Loucy (cell line): ENCODE results near the gene NCOA7.
A peak's percentile ranks its signal among the peaks of the same experiment; 100 is the strongest.

Experiments used
- H2AFZ ChIP-seq: fragments of 200-600 bp; sonication (generic); 2 replicates; pipeline ENCODE4 v1.6.0; 2016; ENCODE audit warnings: antibody characterized with exemption, mild to moderate bottlenecking, low read length, moderate library complexity
- H3F3A ChIP-seq: fragments of 200-600 bp; 2 replicates; pipeline ENCODE4 v1.6.0; 2016; ENCODE audit warnings: antibody characterized with exemption, low read depth, mild to moderate bottlenecking
- H3K27me3 ChIP-seq: fragments of 200-600 bp; sonication (generic); 2 replicates; pipeline ENCODE4 v1.6.1; 2014; ENCODE audit warnings: low read length, mild to moderate bottlenecking; ENCODE audit not compliant: insufficient read depth, poor library complexity, severe bottlenecking
- H3K36me3 ChIP-seq: fragments of 200-600 bp; sonication (generic); 2 replicates; pipeline ENCODE4 v1.6.1; 2016; ENCODE audit warnings: low read length; ENCODE audit not compliant: insufficient read depth
- H3K4me1 ChIP-seq: fragments of 200-600 bp; sonication (generic); 2 replicates; pipeline ENCODE4 v1.5.1; 2014; ENCODE audit warnings: low read length, mild to moderate bottlenecking; ENCODE audit not compliant: insufficient read depth, poor library complexity, severe bottlenecking
- H3K4me2 ChIP-seq: fragments of 200-600 bp; sonication (generic); 2 replicates; pipeline ENCODE4 v1.6.0; 2014; ENCODE audit warnings: antibody characterized with exemption, low read length, low read depth, mild to moderate bottlenecking; ENCODE audit not compliant: poor library complexity, severe bottlenecking
- H3K4me3 ChIP-seq: fragments of 200-600 bp; sonication (generic); 2 replicates; pipeline ENCODE4 v1.5.1; 2014; ENCODE audit warnings: low read length, mild to moderate bottlenecking, mixed read lengths; ENCODE audit not compliant: poor library complexity, severe bottlenecking
- H3K79me2 ChIP-seq: fragments of 200-600 bp; sonication (generic); 2 replicates; pipeline ENCODE4 v1.6.1; 2014; ENCODE audit warnings: low read length; ENCODE audit not compliant: insufficient read depth
- H3K9ac ChIP-seq: fragments of 200-600 bp; sonication (generic); 2 replicates; pipeline ENCODE4 v1.6.0; 2014; ENCODE audit warnings: mild to moderate bottlenecking, low read depth, low read length, moderate library complexity; ENCODE audit not compliant: poor library complexity, severe bottlenecking
- H3K9me2 ChIP-seq: fragments of 200-600 bp; sonication (generic); replicated peaks from 2 replicates; pipeline ENCODE4 v1.6.1; 2016; ENCODE audit warnings: low read depth, low read length, mixed read lengths
- H3K9me3 ChIP-seq: fragments of 200-600 bp; sonication (generic); 2 replicates; pipeline ENCODE4 v1.6.1; 2014; ENCODE audit warnings: mild to moderate bottlenecking, antibody characterized with exemption, low read length, low read depth; ENCODE audit not compliant: insufficient read depth
- H4K20me1 ChIP-seq: fragments of 200-600 bp; sonication (generic); 2 replicates; pipeline ENCODE4 v1.6.0; 2014; ENCODE audit warnings: antibody characterized with exemption, low read length, mild to moderate bottlenecking; ENCODE audit not compliant: insufficient read depth, poor library complexity, severe bottlenecking
- CTCF ChIP-seq: fragments of 200-600 bp; sonication (generic); conservative IDR thresholded peaks from 2 replicates; pipeline ENCODE4 v1.5.1; 2014; ENCODE audit warnings: mild to moderate bottlenecking, antibody characterized with exemption, low read length
- EZH2phosphoT487 ChIP-seq: fragments of 200-600 bp; IDR thresholded peaks from 2 replicates; pipeline ENCODE4 v1.6.1; 2018; ENCODE audit warnings: antibody characterized with exemption, mild to moderate bottlenecking, moderate library complexity, borderline replicate concordance

The NCOA7 gene

GRCh38 chr6:125812394-125813292 lies 21.9 kb downstream of the NCOA7 start:
- TF ChIP-seq EZH2phosphoT487 = no peak
- Histone ChIP-seq H3K9me3 (no peaks in the 10 kb centered on the region), H4K20me1 (no peaks in the 10 kb centered on the region), H3K4me3 (no peak overlapping the region), H3F3A (no peaks in the 10 kb centered on the region), H2AFZ (no peak overlapping the region), H3K79me2 (peaks cover 63% of the 10 kb centered on the region), H3K4me1 (peaks cover 60% of the 10 kb centered on the region), H3K9ac (no peak overlapping the region), H3K36me3 (peaks cover 17% of the 10 kb centered on the region), H3K4me2 (peak overlapping the region; percentile 0), H3K27me3 (no peaks in the 10 kb centered on the region), H3K9me2 (no peaks in the 10 kb centered on the region)

- no peaks in the 10 kb centered on the region for H4K20me1 ChIP-seq
- peaks cover 50% of the 10 kb centered on the region for H3K4me1 ChIP-seq
- H3K9me3 ChIP-seq = no peaks in the 10 kb centered on the region
- H3K79me2 ChIP-seq = peaks cover 50% of the 10 kb centered on the region
- H3K9me2 ChIP-seq = no peaks in the 10 kb centered on the region
- H3K4me3 ChIP-seq = no peak overlapping the region
- TF ChIP-seq EZH2phosphoT487 = no peak
- no peak for TF ChIP-seq CTCF
- no peaks in the 10 kb centered on the region for H3F3A ChIP-seq
- no peaks in the 10 kb centered on the region for H3K27me3 ChIP-seq
- no peak overlapping the region for H2AFZ ChIP-seq
- H3K36me3 ChIP-seq = peaks cover 17% of the 10 kb centered on the region
- peak overlapping the region; percentile 43 for H3K4me2 ChIP-seq
- H3K9ac ChIP-seq = peak overlapping the region; percentile 9
Measured at GRCh38 chr6:125814481-125814880, 23.7 kb downstream of the NCOA7 start.

GRCh38 chr6:125815080-125815910 lies 24.5 kb downstream of the NCOA7 start:
- no peaks in the 10 kb centered on the region for H3K27me3 ChIP-seq
- TF ChIP-seq EZH2phosphoT487 = no peak
- no peak for TF ChIP-seq CTCF
- peaks cover 20% of the 10 kb centered on the region for H3K36me3 ChIP-seq
- no peak overlapping the region for H3K9ac ChIP-seq
- H4K20me1 ChIP-seq = no peaks in the 10 kb centered on the region
- H3K4me3 ChIP-seq = no peak overlapping the region
- no peaks in the 10 kb centered on the region for H3K9me2 ChIP-seq
- peaks cover 44% of the 10 kb centered on the region for H3K79me2 ChIP-seq
- no peak overlapping the region for H2AFZ ChIP-seq
- H3K9me3 ChIP-seq = no peaks in the 10 kb centered on the region
- H3K4me2 ChIP-seq = peak overlapping the region; percentile 43
- no peaks in the 10 kb centered on the region for H3F3A ChIP-seq
- peaks cover 49% of the 10 kb centered on the region for H3K4me1 ChIP-seq
